ENCODE results near the gene HLA-DQB2. TPM values are rescaled to one million over a fixed set of nuclear protein-coding genes. Genes with fewer than 3 reads are reported as not detected.

HLA-DQB2 gene
- total RNA-seq, 1 donor from 2014 or later, result not detected

DNA sequence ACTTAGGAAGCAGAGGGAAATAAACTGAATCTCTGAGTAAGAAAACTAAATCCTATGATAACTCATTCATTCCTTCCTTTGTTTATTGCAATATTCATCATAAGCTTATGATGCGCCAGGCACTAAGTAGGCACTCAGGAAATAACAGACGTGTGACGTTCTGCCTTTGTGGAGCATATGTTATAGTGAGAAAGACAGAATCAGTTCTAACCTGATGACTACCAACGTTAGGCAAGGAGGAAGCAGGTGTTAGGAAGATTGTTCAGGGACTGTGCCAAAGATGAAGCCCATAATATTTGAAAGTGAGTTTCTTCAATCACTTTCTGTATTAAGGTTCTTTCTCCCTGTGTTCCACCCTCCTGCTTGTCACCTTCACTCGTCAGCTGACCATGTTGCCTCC, 18.6 kb downstream of the HLA-DQB2 start:
- no peak for DNase-seq (ENCODE audit: low spot score in 2 of 2, unreplicated experiment in 2 of 2)
- no peaks in the 10 kb centered on the region for H3K36me3 Mint-ChIP-seq
- TF ChIP-seq, protein P1, sequence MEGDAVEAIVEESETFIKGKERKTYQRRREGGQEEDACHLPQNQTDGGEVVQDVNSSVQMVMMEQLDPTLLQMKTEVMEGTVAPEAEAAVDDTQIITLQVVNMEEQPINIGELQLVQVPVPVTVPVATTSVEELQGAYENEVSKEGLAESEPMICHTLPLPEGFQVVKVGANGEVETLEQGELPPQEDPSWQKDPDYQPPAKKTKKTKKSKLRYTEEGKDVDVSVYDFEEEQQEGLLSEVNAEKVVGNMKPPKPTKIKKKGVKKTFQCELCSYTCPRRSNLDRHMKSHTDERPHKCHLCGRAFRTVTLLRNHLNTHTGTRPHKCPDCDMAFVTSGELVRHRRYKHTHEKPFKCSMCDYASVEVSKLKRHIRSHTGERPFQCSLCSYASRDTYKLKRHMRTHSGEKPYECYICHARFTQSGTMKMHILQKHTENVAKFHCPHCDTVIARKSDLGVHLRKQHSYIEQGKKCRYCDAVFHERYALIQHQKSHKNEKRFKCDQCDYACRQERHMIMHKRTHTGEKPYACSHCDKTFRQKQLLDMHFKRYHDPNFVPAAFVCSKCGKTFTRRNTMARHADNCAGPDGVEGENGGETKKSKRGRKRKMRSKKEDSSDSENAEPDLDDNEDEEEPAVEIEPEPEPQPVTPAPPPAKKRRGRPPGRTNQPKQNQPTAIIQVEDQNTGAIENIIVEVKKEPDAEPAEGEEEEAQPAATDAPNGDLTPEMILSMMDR (IDR thresholded peaks at IDR 0.05; ENCODE audit: unreplicated experiment), result no peak
- no peak overlapping the region for H3K4me3 Mint-ChIP-seq
- H3K4me1 Mint-ChIP-seq, result no peaks in the 10 kb centered on the region
- H3K27ac Mint-ChIP-seq, result no peak overlapping the region
- peaks cover 37% of the 10 kb centered on the region for H3K27me3 Mint-ChIP-seq (ENCODE audit: low read depth)
- H3K9me3 Mint-ChIP-seq, result no peaks in the 10 kb centered on the region

DNA sequence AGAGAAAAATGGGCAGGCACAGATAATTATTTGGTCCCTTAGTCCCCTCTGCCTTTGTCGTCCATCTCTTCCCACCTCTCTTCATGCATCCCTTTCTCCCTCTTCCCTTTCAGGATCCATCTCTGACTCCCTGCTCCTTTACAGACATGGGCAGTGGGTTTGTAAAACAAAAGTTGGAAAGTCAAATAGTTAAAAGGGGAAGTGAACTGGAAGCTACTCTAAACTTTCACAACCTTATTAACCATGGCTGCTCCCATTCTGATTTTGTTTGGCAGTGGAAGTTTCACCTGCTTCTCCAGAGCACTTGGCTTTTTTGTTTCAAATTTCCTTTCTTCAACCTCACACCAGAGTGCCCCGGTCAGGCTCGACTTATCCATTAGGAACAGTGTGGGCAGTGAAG, 21.0 kb downstream of the HLA-DQB2 start:
- TF ChIP-seq, protein P1 (IDR thresholded peaks at IDR 0.05; ENCODE audit: unreplicated experiment), result no peak

DNA sequence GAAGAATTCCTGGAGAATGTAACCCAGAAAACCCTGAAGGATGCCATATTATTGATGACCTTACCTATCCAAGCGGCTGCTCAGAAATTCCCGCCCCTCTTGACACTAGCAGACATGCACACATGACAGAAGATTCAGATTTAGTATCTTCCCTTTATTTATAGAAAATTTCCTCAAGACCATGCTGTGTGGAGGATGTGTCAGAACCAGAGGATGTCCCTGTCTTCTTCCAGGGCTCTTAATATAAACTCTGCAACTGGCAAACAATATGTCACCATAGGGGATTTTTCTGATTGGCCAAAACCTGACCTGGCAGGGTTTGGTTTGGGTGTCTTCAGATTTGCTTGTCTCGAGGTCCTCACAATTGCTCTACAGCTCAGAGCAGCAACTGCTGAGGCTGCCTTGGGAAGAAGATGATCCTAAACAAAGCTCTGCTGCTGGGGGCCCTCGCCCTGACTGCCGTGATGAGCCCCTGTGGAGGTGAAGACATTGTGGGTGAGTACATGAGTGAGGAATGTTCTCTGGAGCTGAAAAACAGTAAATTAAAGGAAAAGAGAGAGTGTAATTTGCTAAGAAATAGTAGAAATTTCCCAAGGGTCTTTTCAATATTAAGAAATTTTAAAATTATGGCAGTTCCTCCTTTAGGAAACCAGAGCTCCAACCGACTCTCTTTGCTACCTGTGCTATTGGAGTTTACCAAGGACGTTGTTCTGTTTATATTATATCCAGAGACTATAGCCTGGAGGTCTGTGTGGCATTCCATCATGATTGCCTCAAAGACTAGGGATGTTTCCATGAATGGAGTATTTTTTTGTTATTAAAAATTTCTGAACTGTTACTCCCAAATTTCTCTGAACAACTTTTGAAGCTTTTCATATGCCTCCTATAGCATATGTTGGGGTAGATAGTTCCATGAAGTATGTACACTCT, 22.0 kb downstream of the HLA-DQB2 start, which contains the start of gene HLA-DQA2:
Gene HLA-DQA2, plus strand, starts transcription at position 361 of the 930 bp plus-strand sequence. Its CDS starts 53 bp downstream, at position 414.
- no peak within 1 kb of the TSS for H3K4me3 Mint-ChIP-seq
- H3K9me3 Mint-ChIP-seq, result no peaks in the 10 kb centered on the region
- peaks cover 49% of the 10 kb centered on the region for H3K27me3 Mint-ChIP-seq (ENCODE audit: low read depth)
- no peak within 1 kb of the TSS for H3K27ac Mint-ChIP-seq
- no peak for DNase-seq (ENCODE audit: low spot score in 2 of 2, unreplicated experiment in 2 of 2)
- H3K4me1 Mint-ChIP-seq, result no peaks in the 10 kb centered on the region
- TF ChIP-seq, protein P1 (IDR thresholded peaks at IDR 0.05; ENCODE audit: unreplicated experiment), result no peak
- no peaks in the 10 kb centered on the region for H3K36me3 Mint-ChIP-seq

More for the DNA sequence above, 21.0 kb downstream of the HLA-DQB2 start:
- DNase-seq (ENCODE audit: low spot score in 2 of 2, unreplicated experiment in 2 of 2), result no peak
- Mint-ChIP-seq H3K9me3 (no peaks in the 10 kb centered on the region), H3K27me3 (ENCODE audit: low read depth) (peaks cover 44% of the 10 kb centered on the region), H3K4me1 (no peaks in the 10 kb centered on the region), H3K36me3 (no peaks in the 10 kb centered on the region), H3K27ac (no peak overlapping the region), H3K4me3 (no peak overlapping the region)

DNA sequence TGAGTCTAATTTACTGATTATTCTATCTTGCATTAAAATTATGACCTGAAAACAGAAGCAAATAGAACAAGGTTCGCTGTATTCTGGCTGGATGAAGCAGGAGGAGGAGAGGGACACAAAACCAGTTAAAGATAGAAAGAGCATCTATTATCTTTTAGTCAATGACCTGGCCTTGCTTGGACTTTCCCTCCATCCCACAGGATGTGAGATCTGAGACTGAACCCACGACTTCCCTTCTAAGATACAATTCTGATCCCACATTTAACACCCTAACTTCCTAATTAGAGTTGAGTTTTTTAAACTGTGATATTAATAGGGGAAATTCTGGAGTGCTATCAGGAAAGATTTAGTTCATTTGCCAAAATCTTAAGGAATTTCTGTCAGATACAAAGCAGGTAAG, 25.2 kb downstream of the HLA-DQB2 start:
- H3K27me3 Mint-ChIP-seq (ENCODE audit: low read depth), result peaks cover 44% of the 10 kb centered on the region
- no peaks in the 10 kb centered on the region for H3K4me1 Mint-ChIP-seq
- no peak overlapping the region for H3K27ac Mint-ChIP-seq
- no peaks in the 10 kb centered on the region for H3K36me3 Mint-ChIP-seq
- no peaks in the 10 kb centered on the region for H3K9me3 Mint-ChIP-seq
- TF ChIP-seq, protein P1 (IDR thresholded peaks at IDR 0.05; ENCODE audit: unreplicated experiment), result no peak
- DNase-seq (ENCODE audit: low spot score in 2 of 2, unreplicated experiment in 2 of 2), result no peak
- no peak overlapping the region for H3K4me3 Mint-ChIP-seq

GRCh38 chr6:32718879-32719278, 44.5 kb downstream of the HLA-DQB2 start:
- no peak for DNase-seq (ENCODE audit: low spot score in 2 of 2, unreplicated experiment in 2 of 2)
- Mint-ChIP-seq H3K27me3 (ENCODE audit: low read depth) (peaks cover 21% of the 10 kb centered on the region), H3K4me3 (no peak overlapping the region), H3K9me3 (no peaks in the 10 kb centered on the region), H3K36me3 (no peaks in the 10 kb centered on the region), H3K27ac (no peak overlapping the region), H3K4me1 (no peaks in the 10 kb centered on the region)
- TF ChIP-seq, protein P1 (IDR thresholded peaks at IDR 0.05; ENCODE audit: unreplicated experiment), result no peak
